IPS-15b (cell line): ENCODE data around the gene ATP6V1B1.
A peak's percentile ranks its signal among the peaks of the same experiment; 100 is the strongest.
"Not testable (repeated sequence)": the region's sequence is repeated elsewhere in the genome, so short reads cannot be mapped to it uniquely, and the experiment has no call there.

Source experiments
- H3K27me3 ChIP-seq: one replicate; pipeline ENCODE4 v1.6.1; 2013; ENCODE audit warnings: low read length; ENCODE audit not compliant: control insufficient read depth, insufficient read depth
- H3K36me3 ChIP-seq: one replicate; pipeline ENCODE4 v1.6.1; 2013; ENCODE audit warnings: low read length; ENCODE audit not compliant: control insufficient read depth, insufficient read depth
- H3K4me1 ChIP-seq: one replicate; pipeline ENCODE4 v1.6.1; 2013; ENCODE audit warnings: mild to moderate bottlenecking, low read length; ENCODE audit not compliant: control insufficient read depth, insufficient read depth
- H3K4me3 ChIP-seq: one replicate; pipeline ENCODE4 v1.5.1; 2013; ENCODE audit warnings: low read depth, low read length
- H3K9ac ChIP-seq: one replicate; pipeline ENCODE4 v1.6.1; 2013; ENCODE audit warnings: low read depth, mild to moderate bottlenecking, low read length
- H3K9me3 ChIP-seq: one replicate; pipeline ENCODE4 v1.6.1; 2013; ENCODE audit warnings: mild to moderate bottlenecking, low read length; ENCODE audit not compliant: control insufficient read depth, insufficient read depth

Gene ATP6V1B1

DNA sequence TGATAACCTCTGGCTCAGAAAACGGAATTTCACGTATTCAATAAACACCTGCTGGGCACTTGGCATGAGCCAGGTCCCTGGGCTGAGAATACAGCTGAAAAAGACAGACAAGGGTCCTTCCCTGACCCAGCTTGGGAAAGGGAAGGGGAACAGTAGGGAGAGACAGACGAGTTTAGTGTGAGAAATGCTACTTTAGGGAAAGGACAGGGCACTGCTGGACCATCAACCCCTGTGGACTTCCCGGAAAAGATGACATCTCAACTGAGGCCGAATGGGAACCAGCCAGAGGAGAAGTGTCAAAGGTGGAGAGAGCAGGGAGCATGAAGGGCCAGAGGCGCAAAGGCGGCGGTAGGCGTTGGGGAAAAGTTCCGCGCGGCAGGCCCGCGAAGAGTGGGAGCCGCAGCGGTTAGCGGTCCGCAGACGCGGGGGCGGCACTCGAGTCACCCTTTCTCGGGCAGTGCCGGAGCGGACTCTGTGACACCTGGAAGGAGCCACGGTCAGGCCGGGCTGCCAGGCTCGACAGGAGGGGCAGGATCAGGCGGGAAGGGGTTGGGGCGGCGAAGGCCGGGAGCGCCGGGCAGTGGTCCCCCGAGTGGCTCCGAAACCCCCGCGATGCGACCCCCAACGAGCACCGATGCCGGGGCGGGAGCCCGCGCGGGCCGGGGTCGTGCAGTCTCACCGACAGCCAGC is 58.5 kb downstream of the ATP6V1B1 start:
- H3K4me3 ChIP-seq, result peak overlapping the region; percentile 83
- H3K4me1 ChIP-seq, result peaks cover 4% of the 10 kb centered on the region
- no peaks in the 10 kb centered on the region for H3K9me3 ChIP-seq
- peaks cover under 1% of the 10 kb centered on the region for H3K36me3 ChIP-seq
- H3K9ac ChIP-seq, result peak overlapping the region; percentile 60
- H3K27me3 ChIP-seq, result no peaks in the 10 kb centered on the region

DNA sequence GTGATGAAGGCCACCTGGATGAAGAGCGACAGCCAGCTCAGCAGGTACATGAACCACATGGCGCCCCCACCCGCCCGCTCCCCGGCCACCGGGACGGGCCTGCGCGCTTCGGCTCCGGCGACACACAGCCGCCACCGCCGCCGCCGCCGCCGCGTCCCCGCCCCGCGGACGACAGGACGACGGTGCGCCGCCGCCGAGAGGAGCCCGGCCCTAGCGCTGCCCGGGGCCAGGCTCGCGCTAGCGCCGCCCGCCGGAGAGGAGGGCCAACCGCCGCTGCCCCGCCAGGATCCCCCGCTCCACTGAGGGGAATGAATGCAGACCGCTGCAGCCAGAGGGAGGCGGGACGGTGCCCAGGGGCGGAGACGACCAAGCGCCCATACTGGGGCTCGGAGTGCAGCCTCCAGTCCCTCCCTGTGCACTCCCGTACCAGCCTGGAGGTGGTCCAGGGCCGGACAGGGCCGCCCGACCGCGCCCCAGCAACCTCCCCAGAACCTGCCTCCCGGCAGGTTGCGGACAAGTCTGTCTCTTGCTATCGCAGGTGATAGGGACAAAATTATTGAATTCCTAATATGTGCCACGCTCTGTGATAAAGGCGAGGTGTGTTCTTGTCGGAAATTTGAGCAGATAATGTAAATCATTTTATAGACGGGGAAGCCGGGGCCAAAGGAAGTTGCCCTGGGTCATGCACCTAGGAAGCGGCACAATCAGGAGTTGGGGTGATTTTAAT is 59.2 kb downstream of the ATP6V1B1 start, which contains the start of gene TEX261:
Gene TEX261 (minus strand): TSS at position 175 of the 727 bp plus-strand sequence. CDS start 116 bp downstream, at position 59.
- Histone ChIP-seq H3K4me3 (peak within 1 kb of the TSS; percentile 83), H3K9ac (peak within 1 kb of the TSS; percentile 60), H3K4me1 (peaks cover 4% of the 10 kb centered on the region), H3K9me3 (no peaks in the 10 kb centered on the region), H3K27me3 (no peaks in the 10 kb centered on the region), H3K36me3 (no peaks in the 10 kb centered on the region)

DNA sequence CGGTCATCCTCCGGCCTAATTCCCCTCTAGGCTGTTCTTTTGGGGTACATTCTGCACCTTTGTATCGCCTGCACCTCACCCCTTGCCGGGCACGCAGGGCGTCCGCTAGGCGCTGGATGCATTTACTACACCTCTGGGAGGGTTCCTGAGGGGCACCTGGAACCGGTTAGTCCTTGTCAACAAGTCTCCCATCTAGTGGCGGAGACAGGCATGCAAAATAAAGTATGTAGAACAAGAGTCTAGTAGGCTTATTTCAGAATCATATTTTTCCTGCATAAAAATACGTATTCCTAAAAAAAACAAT is 59.7 kb downstream of the ATP6V1B1 start:
- peak overlapping the region; percentile 83 for H3K4me3 ChIP-seq
- H3K9ac ChIP-seq, result peak overlapping the region; percentile 50
- no peaks in the 10 kb centered on the region for H3K9me3 ChIP-seq
- no peaks in the 10 kb centered on the region for H3K36me3 ChIP-seq
- no peaks in the 10 kb centered on the region for H3K27me3 ChIP-seq
- peaks cover 4% of the 10 kb centered on the region for H3K4me1 ChIP-seq

DNA sequence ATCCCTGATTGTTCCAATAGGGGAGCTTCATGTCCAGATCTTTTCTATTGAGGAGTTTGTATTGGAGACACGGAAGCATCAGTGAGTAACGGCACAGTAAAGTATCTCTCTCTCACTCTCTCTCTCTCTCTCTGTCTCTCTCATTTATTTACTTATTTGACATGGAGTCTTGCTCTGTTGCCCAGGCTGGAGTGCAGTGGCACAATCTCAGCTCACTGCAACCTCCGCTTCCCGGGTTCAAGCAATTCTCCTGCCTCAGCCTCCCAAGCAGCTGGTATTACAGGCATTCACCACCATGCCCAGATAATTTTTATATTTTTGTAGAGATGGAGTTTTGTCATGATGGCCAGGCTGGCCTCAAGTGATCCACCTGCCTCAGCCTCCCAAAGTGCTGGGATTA is 63.2 kb downstream of the ATP6V1B1 start:
- not testable (repeated sequence) for H3K4me3 ChIP-seq, H3K36me3 ChIP-seq, H3K27me3 ChIP-seq, H3K9ac ChIP-seq, H3K9me3 ChIP-seq
- H3K4me1 ChIP-seq, result peaks cover 16% of the 10 kb centered on the region

DNA sequence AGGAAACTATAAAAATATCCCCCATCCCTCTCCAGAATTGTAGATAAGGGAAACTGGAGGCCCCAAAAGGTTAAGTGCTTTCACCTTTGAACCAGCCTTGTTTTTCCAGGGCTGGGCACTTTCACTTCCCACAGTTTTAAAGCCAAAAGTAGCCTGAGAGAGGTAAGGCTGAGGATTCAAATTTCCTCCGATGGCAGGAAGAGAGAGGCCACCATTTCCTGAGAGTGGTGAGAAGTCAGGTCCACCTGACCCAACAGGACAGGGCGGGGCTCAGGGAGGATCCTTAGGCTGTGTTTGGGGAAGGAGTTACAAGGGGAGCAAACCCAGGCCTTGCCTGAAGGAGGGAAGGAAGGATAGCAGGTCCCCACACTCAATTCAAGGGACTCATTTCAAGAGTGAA is 63.7 kb downstream of the ATP6V1B1 start:
- no peak overlapping the region for H3K4me3 ChIP-seq
- no peak overlapping the region for H3K9ac ChIP-seq
- no peaks in the 10 kb centered on the region for H3K9me3 ChIP-seq
- H3K4me1 ChIP-seq, result peaks cover 14% of the 10 kb centered on the region
- H3K36me3 ChIP-seq, result no peaks in the 10 kb centered on the region
- peaks cover 6% of the 10 kb centered on the region for H3K27me3 ChIP-seq

DNA sequence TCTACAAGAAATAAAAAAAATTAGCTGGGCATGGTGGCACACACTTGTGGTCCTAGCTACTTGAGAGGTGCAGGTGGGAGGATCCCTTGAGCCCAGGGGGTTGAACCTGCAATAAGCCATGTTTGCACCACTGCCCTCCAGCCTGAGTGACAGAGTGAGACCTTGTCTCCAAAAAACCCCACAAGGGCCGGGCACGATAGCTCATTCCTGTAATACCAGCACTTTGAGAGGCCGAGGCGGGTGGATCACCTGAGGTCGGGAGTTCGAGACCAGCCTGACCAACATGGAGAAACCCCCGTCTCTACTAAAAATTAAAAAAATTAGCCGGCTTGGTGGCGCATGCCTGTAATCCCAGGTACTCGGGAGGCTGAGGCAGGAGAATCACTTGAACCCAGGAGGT is 64.2 kb downstream of the ATP6V1B1 start:
- not testable (repeated sequence) for H3K27me3 ChIP-seq, H3K4me3 ChIP-seq, H3K9ac ChIP-seq, H3K36me3 ChIP-seq, H3K9me3 ChIP-seq
- peaks cover 14% of the 10 kb centered on the region for H3K4me1 ChIP-seq

DNA sequence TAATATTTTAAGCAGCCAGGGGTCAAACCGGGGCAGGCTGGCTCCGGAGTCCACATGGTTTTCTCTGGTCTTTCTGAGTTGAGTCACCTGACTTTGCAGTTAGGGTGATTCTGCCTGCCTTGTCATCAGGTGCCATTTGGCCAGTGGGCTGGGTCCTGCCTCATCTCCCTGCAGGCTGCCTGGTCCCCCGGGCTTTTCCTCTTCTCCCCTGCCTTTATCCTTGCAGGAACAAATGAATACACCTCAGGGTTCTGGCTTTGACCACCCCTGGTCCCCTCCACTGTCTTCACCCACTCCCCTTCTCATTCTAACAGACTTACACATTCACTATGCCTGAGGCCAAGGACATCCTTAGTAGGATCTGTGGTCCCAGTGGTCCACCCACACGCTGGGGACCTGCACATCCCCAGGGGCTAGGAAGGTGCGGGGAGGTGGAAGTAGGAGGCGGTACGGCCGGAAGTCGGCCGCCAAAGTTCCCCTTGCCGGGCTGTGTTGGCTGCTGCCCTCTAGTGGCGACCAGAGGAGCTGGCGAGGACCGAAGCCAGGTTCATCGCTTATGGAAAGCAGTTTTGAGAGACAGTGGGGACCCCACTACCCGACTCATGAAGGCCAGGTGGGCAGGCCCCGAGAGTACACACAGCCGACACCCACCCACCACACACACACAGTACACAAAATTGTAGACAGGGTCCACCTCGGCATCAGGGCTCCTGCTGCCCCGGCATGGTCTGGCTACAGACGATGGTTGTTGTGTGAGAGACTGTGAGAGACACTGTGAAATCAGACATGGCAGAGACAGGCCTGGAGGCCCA is 65.3 kb downstream of the ATP6V1B1 start:
- Histone ChIP-seq H3K4me1 (peaks cover 14% of the 10 kb centered on the region), H3K27me3 (peaks cover 8% of the 10 kb centered on the region), H3K9ac (no peak overlapping the region), H3K9me3 (no peaks in the 10 kb centered on the region), H3K36me3 (no peaks in the 10 kb centered on the region), H3K4me3 (peak overlapping the region; percentile 48)

DNA sequence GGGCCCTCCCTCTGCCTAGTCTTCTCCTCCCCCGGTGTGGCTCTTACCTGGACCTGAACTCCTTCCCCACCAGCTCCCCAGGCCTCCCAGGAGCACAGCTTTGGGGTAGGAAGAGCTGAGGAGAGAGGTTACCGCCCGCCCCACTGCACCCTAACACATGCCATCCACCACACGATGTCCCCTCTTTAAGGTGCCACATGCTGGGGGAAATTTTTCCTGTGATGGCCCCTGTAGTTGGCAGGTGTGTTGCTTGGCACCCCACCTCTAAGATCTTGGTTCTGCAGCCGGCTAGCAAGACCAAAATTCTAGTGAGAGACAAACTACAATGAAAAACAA is 65.9 kb downstream of the ATP6V1B1 start:
- no peaks in the 10 kb centered on the region for H3K36me3 ChIP-seq
- H3K4me3 ChIP-seq, result peak overlapping the region; percentile 5
- peaks cover 8% of the 10 kb centered on the region for H3K27me3 ChIP-seq
- H3K9me3 ChIP-seq, result no peaks in the 10 kb centered on the region
- H3K4me1 ChIP-seq, result peaks cover 14% of the 10 kb centered on the region
- no peak overlapping the region for H3K9ac ChIP-seq

DNA sequence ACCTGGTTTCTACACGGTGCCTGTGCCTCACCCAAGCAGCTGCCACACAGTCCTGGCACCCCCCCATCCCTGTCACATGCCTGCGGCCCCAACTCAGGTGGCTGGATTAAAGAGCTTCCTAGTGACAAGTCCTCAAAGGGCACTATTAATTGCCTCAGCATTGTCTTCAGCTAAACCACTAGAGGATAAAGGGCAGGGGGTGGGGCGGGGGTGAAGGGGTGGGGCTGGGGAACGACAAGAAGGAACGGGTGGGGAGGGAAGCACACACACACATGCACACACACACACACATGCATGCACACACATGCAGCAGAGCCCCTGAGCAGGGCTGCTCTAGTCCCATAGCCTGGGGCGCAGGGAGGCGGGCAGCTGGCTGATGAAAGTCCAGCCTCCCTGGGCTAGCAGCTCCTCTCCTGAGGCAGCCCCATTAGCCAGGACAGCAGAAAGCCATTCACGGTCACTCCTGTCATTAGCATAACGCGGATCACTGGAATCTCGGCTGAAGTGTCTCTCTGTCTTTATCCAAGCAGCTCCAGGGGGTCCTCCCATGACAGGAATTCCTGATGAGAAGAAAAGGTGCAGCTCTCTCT is 66.4 kb downstream of the ATP6V1B1 start:
- H3K9me3 ChIP-seq, result no peaks in the 10 kb centered on the region
- H3K4me1 ChIP-seq, result peaks cover 14% of the 10 kb centered on the region
- no peak overlapping the region for H3K9ac ChIP-seq
- H3K36me3 ChIP-seq, result no peaks in the 10 kb centered on the region
- peak overlapping the region; percentile 35 for H3K4me3 ChIP-seq
- H3K27me3 ChIP-seq, result peaks cover 8% of the 10 kb centered on the region

DNA sequence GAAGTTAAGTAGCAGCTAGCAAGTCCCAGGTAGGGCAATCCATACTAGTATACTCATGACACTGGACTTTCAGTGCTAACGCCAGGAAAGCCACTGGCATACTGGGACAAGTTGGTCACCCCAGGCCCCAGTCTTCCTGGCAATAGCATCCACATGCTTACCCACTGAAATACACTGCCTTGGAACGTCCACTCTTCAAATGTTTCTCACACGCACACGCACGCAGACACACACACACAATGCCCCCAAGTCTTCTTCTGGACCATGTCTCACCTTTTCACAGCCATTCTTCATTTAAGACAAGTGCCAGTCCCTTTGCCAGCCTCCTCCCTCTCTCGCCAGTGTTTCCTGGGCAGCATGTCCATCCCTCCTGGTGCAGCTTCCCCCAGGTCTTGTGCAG is 67.7 kb downstream of the ATP6V1B1 start:
- Histone ChIP-seq H3K27me3 (peaks cover 8% of the 10 kb centered on the region), H3K36me3 (no peaks in the 10 kb centered on the region), H3K9ac (no peak overlapping the region), H3K4me1 (peaks cover 14% of the 10 kb centered on the region), H3K9me3 (no peaks in the 10 kb centered on the region), H3K4me3 (no peak overlapping the region)

DNA sequence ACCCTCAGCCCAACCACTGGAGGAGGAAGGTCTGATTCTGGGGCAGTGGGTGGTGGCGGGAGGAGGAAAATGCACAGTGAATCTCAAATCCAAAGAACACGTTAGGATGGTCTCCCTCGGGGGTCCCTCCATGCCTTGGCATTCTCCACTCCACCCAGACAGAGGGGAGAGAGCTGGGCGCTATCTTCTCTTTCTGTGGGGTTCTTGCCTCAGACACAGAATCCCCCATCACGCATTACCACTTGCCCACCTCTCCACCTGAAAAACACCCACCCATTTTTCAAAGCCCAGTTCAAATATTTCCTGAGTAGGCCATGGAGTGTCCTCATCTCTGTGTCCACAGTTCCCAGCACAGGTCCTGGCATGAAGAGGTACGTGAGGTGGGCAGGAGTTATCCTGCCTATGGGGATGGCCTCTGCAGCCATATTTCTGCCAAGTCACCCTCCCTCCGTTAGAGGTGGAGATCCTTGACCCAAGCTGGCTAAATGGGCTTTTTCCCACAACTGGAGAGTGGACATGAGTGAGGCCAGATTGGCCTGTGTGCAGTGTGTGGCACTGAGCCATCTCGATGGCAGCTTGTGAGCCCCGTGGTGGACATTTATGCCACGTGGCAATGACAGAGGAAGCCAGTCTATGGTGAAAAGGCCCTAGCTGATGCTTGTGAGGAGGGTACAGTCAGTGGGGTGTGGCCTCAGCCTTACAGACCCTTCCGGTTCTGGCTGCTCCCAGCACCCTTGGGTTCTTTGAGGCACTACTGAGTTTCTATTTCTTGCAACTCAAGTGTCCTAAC is 68.5 kb downstream of the ATP6V1B1 start:
- no peaks in the 10 kb centered on the region for H3K36me3 ChIP-seq
- H3K9me3 ChIP-seq, result no peaks in the 10 kb centered on the region
- H3K4me1 ChIP-seq, result peaks cover 14% of the 10 kb centered on the region
- H3K4me3 ChIP-seq, result no peak overlapping the region
- peaks cover 8% of the 10 kb centered on the region for H3K27me3 ChIP-seq
- no peak overlapping the region for H3K9ac ChIP-seq
